ENCODE data around the gene MOB1A. TPM values are rescaled to one million over a fixed set of nuclear protein-coding genes. Genes with fewer than 3 reads are reported as not detected.

The MOB1A gene
- total and polyA plus RNA-seq, 2 of the 13 experiments (the other 11 are each of a cell fraction or from before 2014, with no cell fraction given): 48.2 to 139 TPM

GRCh38 chr2:74199275-74199701 is 20.6 kb upstream of the MOB1A start (continued):
- TF ChIP-seq HMGXB3 (CRISPR knock-in tag; IDR thresholded peaks at IDR 0.05; ENCODE audit: borderline replicate concordance) (no peak), HOMEZ (CRISPR knock-in tag; IDR thresholded peaks at IDR 0.05; ENCODE audit: low read depth) (0 out of 2 replicates have a peak, but pooled peaks have one; percentile 30), ZFP36L1 (CRISPR knock-in tag; IDR thresholded peaks at IDR 0.05) (no peak), ZNF562 (CRISPR knock-in tag; IDR thresholded peaks at IDR 0.05; ENCODE audit: borderline replicate concordance) (no peak), ZBTB26 (CRISPR knock-in tag; IDR thresholded peaks at IDR 0.05; ENCODE audit: borderline replicate concordance) (0 out of 2 replicates have a peak, but pooled peaks have one; percentile 67), HNF4A (CRISPR knock-in tag; IDR thresholded peaks at IDR 0.05) (peak; percentile 3), IRF2 (CRISPR knock-in tag; IDR thresholded peaks at IDR 0.05) (peak; percentile 68; the same call in 1 of the 2 replicates), ZNF674 (CRISPR knock-in tag; IDR thresholded peaks at IDR 0.05; ENCODE audit: low read depth) (no peak), ZNF614 (CRISPR knock-in tag; IDR thresholded peaks at IDR 0.05; ENCODE audit: borderline replicate concordance) (peak; percentile 11; the same call in 1 of the 2 replicates), ZNF431 (CRISPR knock-in tag; IDR thresholded peaks at IDR 0.05; ENCODE audit: borderline replicate concordance, low read depth) (no peak), ZNF878 (CRISPR knock-in tag; IDR thresholded peaks at IDR 0.05) (0 out of 2 replicates have a peak, but pooled peaks have one; percentile 1), HOXA5 (CRISPR knock-in tag; IDR thresholded peaks at IDR 0.05) (no peak)
- TF ChIP-seq, protein P1, sequence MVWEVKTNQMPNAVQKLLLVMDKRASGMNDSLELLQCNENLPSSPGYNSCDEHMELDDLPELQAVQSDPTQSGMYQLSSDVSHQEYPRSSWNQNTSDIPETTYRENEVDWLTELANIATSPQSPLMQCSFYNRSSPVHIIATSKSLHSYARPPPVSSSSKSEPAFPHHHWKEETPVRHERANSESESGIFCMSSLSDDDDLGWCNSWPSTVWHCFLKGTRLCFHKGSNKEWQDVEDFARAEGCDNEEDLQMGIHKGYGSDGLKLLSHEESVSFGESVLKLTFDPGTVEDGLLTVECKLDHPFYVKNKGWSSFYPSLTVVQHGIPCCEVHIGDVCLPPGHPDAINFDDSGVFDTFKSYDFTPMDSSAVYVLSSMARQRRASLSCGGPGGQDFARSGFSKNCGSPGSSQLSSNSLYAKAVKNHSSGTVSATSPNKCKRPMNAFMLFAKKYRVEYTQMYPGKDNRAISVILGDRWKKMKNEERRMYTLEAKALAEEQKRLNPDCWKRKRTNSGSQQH (CRISPR knock-in tag; IDR thresholded peaks at IDR 0.05; ENCODE audit: low read depth): peak; percentile 28; the same call in 1 of the 2 replicates
- TF ChIP-seq, protein P2, sequence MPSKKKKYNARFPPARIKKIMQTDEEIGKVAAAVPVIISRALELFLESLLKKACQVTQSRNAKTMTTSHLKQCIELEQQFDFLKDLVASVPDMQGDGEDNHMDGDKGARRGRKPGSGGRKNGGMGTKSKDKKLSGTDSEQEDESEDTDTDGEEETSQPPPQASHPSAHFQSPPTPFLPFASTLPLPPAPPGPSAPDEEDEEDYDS (CRISPR knock-in tag; IDR thresholded peaks at IDR 0.05): peak; percentile 44; the same call in 1 of the 2 replicates
- TF ChIP-seq, protein P3, sequence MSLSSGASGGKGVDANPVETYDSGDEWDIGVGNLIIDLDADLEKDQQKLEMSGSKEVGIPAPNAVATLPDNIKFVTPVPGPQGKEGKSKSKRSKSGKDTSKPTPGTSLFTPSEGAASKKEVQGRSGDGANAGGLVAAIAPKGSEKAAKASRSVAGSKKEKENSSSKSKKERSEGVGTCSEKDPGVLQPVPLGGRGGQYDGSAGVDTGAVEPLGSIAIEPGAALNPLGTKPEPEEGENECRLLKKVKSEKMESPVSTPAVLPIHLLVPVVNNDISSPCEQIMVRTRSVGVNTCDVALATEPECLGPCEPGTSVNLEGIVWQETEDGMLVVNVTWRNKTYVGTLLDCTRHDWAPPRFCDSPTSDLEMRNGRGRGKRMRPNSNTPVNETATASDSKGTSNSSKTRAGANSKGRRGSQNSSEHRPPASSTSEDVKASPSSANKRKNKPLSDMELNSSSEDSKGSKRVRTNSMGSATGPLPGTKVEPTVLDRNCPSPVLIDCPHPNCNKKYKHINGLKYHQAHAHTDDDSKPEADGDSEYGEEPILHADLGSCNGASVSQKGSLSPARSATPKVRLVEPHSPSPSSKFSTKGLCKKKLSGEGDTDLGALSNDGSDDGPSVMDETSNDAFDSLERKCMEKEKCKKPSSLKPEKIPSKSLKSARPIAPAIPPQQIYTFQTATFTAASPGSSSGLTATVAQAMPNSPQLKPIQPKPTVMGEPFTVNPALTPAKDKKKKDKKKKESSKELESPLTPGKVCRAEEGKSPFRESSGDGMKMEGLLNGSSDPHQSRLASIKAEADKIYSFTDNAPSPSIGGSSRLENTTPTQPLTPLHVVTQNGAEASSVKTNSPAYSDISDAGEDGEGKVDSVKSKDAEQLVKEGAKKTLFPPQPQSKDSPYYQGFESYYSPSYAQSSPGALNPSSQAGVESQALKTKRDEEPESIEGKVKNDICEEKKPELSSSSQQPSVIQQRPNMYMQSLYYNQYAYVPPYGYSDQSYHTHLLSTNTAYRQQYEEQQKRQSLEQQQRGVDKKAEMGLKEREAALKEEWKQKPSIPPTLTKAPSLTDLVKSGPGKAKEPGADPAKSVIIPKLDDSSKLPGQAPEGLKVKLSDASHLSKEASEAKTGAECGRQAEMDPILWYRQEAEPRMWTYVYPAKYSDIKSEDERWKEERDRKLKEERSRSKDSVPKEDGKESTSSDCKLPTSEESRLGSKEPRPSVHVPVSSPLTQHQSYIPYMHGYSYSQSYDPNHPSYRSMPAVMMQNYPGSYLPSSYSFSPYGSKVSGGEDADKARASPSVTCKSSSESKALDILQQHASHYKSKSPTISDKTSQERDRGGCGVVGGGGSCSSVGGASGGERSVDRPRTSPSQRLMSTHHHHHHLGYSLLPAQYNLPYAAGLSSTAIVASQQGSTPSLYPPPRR (CRISPR knock-in tag; IDR thresholded peaks at IDR 0.05; ENCODE audit: borderline replicate concordance): 0 out of 2 replicates have a peak, but pooled peaks have one; percentile 11
